Suppressor macrophage treated with lipopolysaccharide for 4 hours (primary cell): ENCODE measurements around the gene CTIF.
A peak's percentile ranks its signal among the peaks of the same experiment; 100 is the strongest.

ENCODE experiments used
- DNase-seq: peaks from one replicate; pipeline ENCODE4 v3.0.0-alpha.2; 2020

CTIF gene

GRCh38 chr18:48896875-48897511, 358.2 kb downstream of the CTIF start:
- DNase-seq = peak; percentile 97

- DNase-seq = no peak
These were observed 358.7 kb downstream of the CTIF start for GRCh38 chr18:48897531-48897930.

- peak; percentile 42 for DNase-seq
These were observed 359.7 kb downstream of the CTIF start for GRCh38 chr18:48898521-48898920.

- no peak for DNase-seq
These were observed 360.8 kb downstream of the CTIF start for GRCh38 chr18:48899558-48900174.

GRCh38 chr18:48900469-48900868, 361.6 kb downstream of the CTIF start:
- no peak for DNase-seq

GRCh38 chr18:48901145-48902022, 362.6 kb downstream of the CTIF start:
- no peak for DNase-seq

- DNase-seq = peak; percentile 78
These were observed 363.4 kb downstream of the CTIF start for GRCh38 chr18:48902023-48902855.

GRCh38 chr18:48902856-48903601, 364.2 kb downstream of the CTIF start:
- peak; percentile 34 for DNase-seq

- no peak for DNase-seq
These were observed 365.3 kb downstream of the CTIF start for GRCh38 chr18:48904091-48904490.

GRCh38 chr18:48904847-48905394, 366.1 kb downstream of the CTIF start:
- DNase-seq = no peak

- peak; percentile 69 for DNase-seq
These were observed 366.7 kb downstream of the CTIF start for GRCh38 chr18:48905513-48905912.

GRCh38 chr18:48908916-48909315, 370.1 kb downstream of the CTIF start:
- no peak for DNase-seq

- DNase-seq = no peak
These were observed 370.9 kb downstream of the CTIF start for GRCh38 chr18:48909721-48910120.

- no peak for DNase-seq
These were observed 372.2 kb downstream of the CTIF start for GRCh38 chr18:48910972-48911545.
